ENCODE data around the gene PIF1. TPM values are rescaled to one million over a fixed set of nuclear protein-coding genes. Genes with fewer than 3 reads are reported as not detected.

Gene PIF1
- total RNA-seq: 4.2 and 4.8 TPM in 2 replicates
- long read RNA-seq, partial matches to known transcripts: 1 of 1 reads
- long read RNA-seq, other reads (novel, unspliced or antisense): 0 of 1 reads

GRCh38 chr15:64825431-64826294 is at the start of gene PIF1:
TSS of gene PIF1 (minus strand) at chr15:64825647. CDS start at chr15:64824335, 1,312 bp downstream.
- H3K4me1 Mint-ChIP-seq (ENCODE audit: unreplicated experiment): peaks cover 23% of the 10 kb centered on the region
- TF ChIP-seq CTCF (IDR thresholded peaks at IDR 0.05): no peak
- DNase-seq (ENCODE audit: extremely low spot score, unreplicated experiment): peak; percentile 95

GRCh38 chr15:64870353-64870752 is 44.9 kb upstream of the PIF1 start:
- no peak overlapping the region for H3K27ac Mint-ChIP-seq (ENCODE audit: unreplicated experiment)
- H3K4me1 Mint-ChIP-seq (ENCODE audit: unreplicated experiment): peaks cover 41% of the 10 kb centered on the region
- no peak for TF ChIP-seq CTCF (IDR thresholded peaks at IDR 0.05)
- no peak for DNase-seq (ENCODE audit: extremely low spot score, unreplicated experiment)
- no peak overlapping the region for H3K4me3 Mint-ChIP-seq (ENCODE audit: unreplicated experiment)
- H3K27me3 Mint-ChIP-seq (ENCODE audit: unreplicated experiment): no peaks in the 10 kb centered on the region
- H3K9me3 Mint-ChIP-seq (ENCODE audit: unreplicated experiment): no peaks in the 10 kb centered on the region
- peaks cover 6% of the 10 kb centered on the region for H3K36me3 Mint-ChIP-seq (ENCODE audit: unreplicated experiment)

More at GRCh38 chr15:64825431-64826294, at the start of gene PIF1:
- Mint-ChIP-seq H3K36me3 (ENCODE audit: unreplicated experiment) (no peaks in the 10 kb centered on the region), H3K4me3 (ENCODE audit: unreplicated experiment) (peak within 1 kb of the TSS; percentile 76), H3K9me3 (ENCODE audit: unreplicated experiment) (no peaks in the 10 kb centered on the region), H3K27ac (ENCODE audit: unreplicated experiment) (peak within 1 kb of the TSS; percentile 87), H3K27me3 (ENCODE audit: unreplicated experiment) (no peaks in the 10 kb centered on the region)

GRCh38 chr15:64869501-64869900 is 44.1 kb upstream of the PIF1 start:
- H3K27me3 Mint-ChIP-seq (ENCODE audit: unreplicated experiment): no peaks in the 10 kb centered on the region
- peaks cover 6% of the 10 kb centered on the region for H3K36me3 Mint-ChIP-seq (ENCODE audit: unreplicated experiment)
- TF ChIP-seq CTCF (IDR thresholded peaks at IDR 0.05): no peak
- no peaks in the 10 kb centered on the region for H3K9me3 Mint-ChIP-seq (ENCODE audit: unreplicated experiment)
- H3K4me3 Mint-ChIP-seq (ENCODE audit: unreplicated experiment): no peak overlapping the region
- H3K4me1 Mint-ChIP-seq (ENCODE audit: unreplicated experiment): peaks cover 37% of the 10 kb centered on the region
- H3K27ac Mint-ChIP-seq (ENCODE audit: unreplicated experiment): no peak overlapping the region
- no peak for DNase-seq (ENCODE audit: extremely low spot score, unreplicated experiment)

- no peak for TF ChIP-seq CTCF (IDR thresholded peaks at IDR 0.05)
- H3K36me3 Mint-ChIP-seq (ENCODE audit: unreplicated experiment): peaks cover 21% of the 10 kb centered on the region
- H3K4me3 Mint-ChIP-seq (ENCODE audit: unreplicated experiment): no peak overlapping the region
- H3K27me3 Mint-ChIP-seq (ENCODE audit: unreplicated experiment): no peaks in the 10 kb centered on the region
- H3K4me1 Mint-ChIP-seq (ENCODE audit: unreplicated experiment): peaks cover 33% of the 10 kb centered on the region
- no peaks in the 10 kb centered on the region for H3K9me3 Mint-ChIP-seq (ENCODE audit: unreplicated experiment)
- peak overlapping the region; percentile 79 for H3K27ac Mint-ChIP-seq (ENCODE audit: unreplicated experiment)
- no peak for DNase-seq (ENCODE audit: extremely low spot score, unreplicated experiment)
Measured at GRCh38 chr15:64865998-64866520, 40.6 kb upstream of the PIF1 start.

Data from osteocyte (in vitro differentiated cells).